Activated CD4-positive, alpha-beta T cell treated with anti-CD3 and anti-CD28 coated beads for 4 hours (primary cell): ENCODE results near the gene ZNG1E.
"Not testable (repeated sequence)": the region's sequence is repeated elsewhere in the genome, so short reads cannot be mapped to it uniquely, and the experiment has no call there.

Source experiments
- DNase-seq, 2 donors: peaks; one replicate each; pipeline ENCODE4 v3.0.0-alpha.2; 2020

ZNG1E gene

GRCh38 chr9:65675589-65676021 is at the start of gene ZNG1E:
Gene ZNG1E, plus strand, starts transcription at chr9:65675928. Its CDS starts 49 bp downstream, at chr9:65675977.
- DNase-seq: peak; percentile 62

- DNase-seq: not testable (repeated sequence)
These were observed 2.1 kb upstream of the ZNG1E start for GRCh38 chr9:65673579-65673978.

DNA sequence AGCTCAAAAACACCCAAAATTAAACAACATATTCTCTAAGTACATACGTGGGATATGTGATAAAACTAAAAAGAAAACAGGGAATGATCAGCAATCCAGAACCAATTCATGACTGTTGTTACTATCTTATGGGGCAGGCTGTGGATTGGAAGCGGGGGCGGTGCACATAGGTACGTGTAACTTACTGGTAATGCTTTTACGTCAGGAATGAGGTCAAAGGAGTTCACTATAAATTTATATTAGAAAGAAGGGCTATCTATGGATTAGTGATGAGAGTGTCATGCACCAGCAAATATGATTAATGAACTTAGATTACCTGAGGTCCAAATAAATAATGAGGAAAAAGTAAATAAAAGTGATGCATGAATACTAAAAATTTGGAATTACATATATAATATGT is 710 bp upstream of the ZNG1E start:
- peak in 1 of 2 donors; percentile 4 for DNase-seq

DNA sequence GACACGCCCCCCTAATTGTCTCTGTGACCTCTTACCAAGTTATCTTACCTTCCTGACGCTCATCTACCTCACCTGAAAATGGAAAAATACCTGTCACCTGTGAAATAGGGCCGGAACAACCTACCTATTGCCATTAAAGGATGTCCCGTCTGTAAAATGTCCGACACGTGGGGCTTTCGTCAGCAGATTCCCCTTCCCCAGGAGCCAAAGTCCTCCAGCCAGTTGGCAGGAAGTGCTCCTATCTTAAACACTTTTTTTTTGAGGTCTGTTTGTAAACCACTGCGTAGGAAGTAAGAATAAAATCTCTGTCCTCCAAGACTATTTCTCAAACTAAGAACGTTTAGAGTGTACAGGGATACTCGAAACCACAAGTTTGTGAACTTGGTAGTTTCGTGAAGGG is 661 bp downstream of the ZNG1E start:
- DNase-seq: peak; percentile 5 to 8

GRCh38 chr9:65678533-65678932 is 2.8 kb downstream of the ZNG1E start:
- not testable (repeated sequence) for DNase-seq

DNA sequence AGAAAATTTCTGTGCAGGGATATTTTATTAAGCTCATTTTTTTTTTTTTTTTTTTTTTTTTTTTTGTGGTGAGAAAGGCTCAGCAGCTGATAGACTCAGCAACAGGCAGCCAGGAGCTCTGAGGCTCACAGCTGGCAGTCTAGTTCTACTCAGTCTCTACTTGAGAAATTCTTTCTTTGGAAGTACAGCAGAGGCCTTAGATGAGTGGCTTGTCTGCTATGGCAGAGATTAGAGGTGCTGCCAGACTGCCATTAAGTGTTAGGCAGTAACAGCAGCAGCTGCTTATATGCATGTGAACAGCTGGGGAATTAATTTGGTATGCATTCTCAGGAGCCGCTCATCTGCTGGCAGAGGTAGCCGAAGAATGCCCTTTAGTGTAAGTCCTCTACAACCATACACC is 27.8 kb downstream of the ZNG1E start:
- not testable (repeated sequence) for DNase-seq

- not testable (repeated sequence) for DNase-seq
These were observed 38.7 kb downstream of the ZNG1E start for GRCh38 chr9:65714445-65714844.

DNA sequence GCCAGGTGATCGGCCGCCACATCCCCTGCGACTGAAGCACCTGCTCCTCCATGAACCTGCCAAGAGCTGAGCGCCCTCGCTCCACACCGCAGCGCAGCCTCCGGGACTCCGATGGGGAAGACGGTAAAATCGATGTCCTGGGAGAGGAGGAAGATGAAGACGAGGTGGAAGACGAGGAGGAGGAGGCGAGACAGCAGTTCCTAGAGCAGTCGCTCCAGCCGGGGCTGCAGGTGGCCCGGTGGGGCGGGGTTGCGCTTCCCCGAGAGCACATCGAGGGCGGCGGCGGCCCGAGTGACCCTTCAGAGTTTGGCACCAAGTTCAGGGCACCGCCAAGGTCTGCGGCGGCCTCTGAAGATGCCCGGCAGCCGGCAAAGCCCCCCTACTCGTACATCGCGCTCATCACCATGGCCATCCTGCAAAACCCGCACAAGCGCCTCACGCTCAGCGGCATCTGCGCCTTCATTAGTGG is 61.4 kb downstream of the ZNG1E start, which contains the start of gene FOXD4L4:
Gene FOXD4L4 (plus strand): TSS at position 51 of the 469 bp plus-strand sequence. CDS start 0 bp downstream, at position 51.
- DNase-seq: peak in 1 of 2 donors; percentile 0

DNA sequence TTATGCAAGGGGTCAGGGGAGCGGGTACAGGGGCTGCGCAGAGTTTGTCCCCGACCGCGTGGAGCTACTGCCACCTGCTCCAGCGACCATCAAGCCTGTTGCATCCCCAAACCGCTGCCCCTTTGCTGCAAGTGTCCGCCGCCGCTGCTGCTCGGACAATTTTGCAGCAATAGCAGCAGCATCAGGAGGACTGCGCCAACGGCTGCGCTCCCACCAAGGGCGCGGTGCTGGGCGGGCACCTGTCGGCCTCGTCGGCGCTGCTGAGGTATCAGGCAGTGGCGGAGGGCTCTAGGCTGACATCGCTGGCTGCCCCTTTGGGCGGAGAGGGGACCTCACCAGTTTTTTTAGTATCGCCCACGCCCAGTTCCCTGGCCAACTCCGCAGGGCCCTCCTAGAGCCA is 62.4 kb downstream of the ZNG1E start:
- not testable (repeated sequence) for DNase-seq
